ENCODE results near the gene CHCHD6.
"Not testable (repeated sequence)": the region's sequence is repeated elsewhere in the genome, so short reads cannot be mapped to it uniquely, and the experiment has no call there.

The CHCHD6 gene

GRCh38 chr3:126798521-126798920 lies 94.5 kb downstream of the CHCHD6 start:
- H3K27ac ChIP-seq (ENCODE audit: low read depth, low read length), result no peak overlapping the region

GRCh38 chr3:126799099-126799498 lies 95.1 kb downstream of the CHCHD6 start:
- no peak overlapping the region for H3K4me3 ChIP-seq (ENCODE audit: insufficient read depth, low read length, poor library complexity, severe bottlenecking)
- H3K27me3 ChIP-seq (ENCODE audit: low read length), result no peaks in the 10 kb centered on the region
- no peaks in the 10 kb centered on the region for H3K9me2 ChIP-seq (replicated peaks; ENCODE audit: insufficient read depth, low read length)
- no peak overlapping the region for H3K27ac ChIP-seq (ENCODE audit: low read depth, low read length)
- no peaks in the 10 kb centered on the region for H3K9me3 ChIP-seq (ENCODE audit: insufficient read depth, low read length)
- H3K4me2 ChIP-seq (ENCODE audit: low read depth, low read length, poor library complexity, severe bottlenecking), result no peak overlapping the region
- no peak for TF ChIP-seq CTCF (IDR thresholded peaks at IDR 0.05; ENCODE audit: insufficient read depth, low read length, poor library complexity, severe bottlenecking)
- no peak for TF ChIP-seq EZH2phosphoT487 (conservative IDR thresholded peaks at IDR 0.05; ENCODE audit: low read length)
- H3K9ac ChIP-seq (ENCODE audit: low read length), result no peak overlapping the region
- H2AFZ ChIP-seq (ENCODE audit: low read depth, low read length, severe bottlenecking), result no peak overlapping the region
- H3K36me3 ChIP-seq (ENCODE audit: low read length), result no peaks in the 10 kb centered on the region
- no peaks in the 10 kb centered on the region for H4K20me1 ChIP-seq (ENCODE audit: low read depth, low read length)
- H3F3A ChIP-seq (ENCODE audit: insufficient read depth), result no peaks in the 10 kb centered on the region
- H3K79me2 ChIP-seq (ENCODE audit: insufficient read depth, low read length), result no peaks in the 10 kb centered on the region

More at GRCh38 chr3:126798521-126798920, 94.5 kb downstream of the CHCHD6 start:
- H3K9me2 ChIP-seq (replicated peaks; ENCODE audit: insufficient read depth, low read length), result no peaks in the 10 kb centered on the region
- no peak overlapping the region for H3K4me2 ChIP-seq (ENCODE audit: low read depth, low read length, poor library complexity, severe bottlenecking)
- H3K36me3 ChIP-seq (ENCODE audit: low read length), result no peaks in the 10 kb centered on the region
- no peak overlapping the region for H3K9ac ChIP-seq (ENCODE audit: low read length)
- H4K20me1 ChIP-seq (ENCODE audit: low read depth, low read length), result no peaks in the 10 kb centered on the region
- no peaks in the 10 kb centered on the region for H3F3A ChIP-seq (ENCODE audit: insufficient read depth)
- H3K4me3 ChIP-seq (ENCODE audit: insufficient read depth, low read length, poor library complexity, severe bottlenecking), result no peak overlapping the region
- H2AFZ ChIP-seq (ENCODE audit: low read depth, low read length, severe bottlenecking), result no peak overlapping the region
- no peaks in the 10 kb centered on the region for H3K9me3 ChIP-seq (ENCODE audit: insufficient read depth, low read length)
- H3K79me2 ChIP-seq (ENCODE audit: insufficient read depth, low read length), result no peaks in the 10 kb centered on the region
- H3K27me3 ChIP-seq (ENCODE audit: low read length), result no peaks in the 10 kb centered on the region
- TF ChIP-seq EZH2phosphoT487 (conservative IDR thresholded peaks at IDR 0.05; ENCODE audit: low read length) (no peak), CTCF (IDR thresholded peaks at IDR 0.05; ENCODE audit: insufficient read depth, low read length, poor library complexity, severe bottlenecking) (no peak)

GRCh38 chr3:126801312-126801711 lies 97.3 kb downstream of the CHCHD6 start:
- not testable (repeated sequence) for H3K9me3 ChIP-seq (ENCODE audit: insufficient read depth, low read length); H3K9me2 ChIP-seq (replicated peaks; ENCODE audit: insufficient read depth, low read length); H3K79me2 ChIP-seq (ENCODE audit: insufficient read depth, low read length); H3F3A ChIP-seq (ENCODE audit: insufficient read depth); H3K4me2 ChIP-seq (ENCODE audit: low read depth, low read length, poor library complexity, severe bottlenecking); H3K9ac ChIP-seq (ENCODE audit: low read length); H4K20me1 ChIP-seq (ENCODE audit: low read depth, low read length); H2AFZ ChIP-seq (ENCODE audit: low read depth, low read length, severe bottlenecking); H3K36me3 ChIP-seq (ENCODE audit: low read length); H3K27me3 ChIP-seq (ENCODE audit: low read length); H3K27ac ChIP-seq (ENCODE audit: low read depth, low read length); H3K4me3 ChIP-seq (ENCODE audit: insufficient read depth, low read length, poor library complexity, severe bottlenecking)

GRCh38 chr3:126807795-126808194 lies 103.8 kb downstream of the CHCHD6 start:
- Histone ChIP-seq H3F3A (ENCODE audit: insufficient read depth) (no peaks in the 10 kb centered on the region), H2AFZ (ENCODE audit: low read depth, low read length, severe bottlenecking) (no peak overlapping the region), H4K20me1 (ENCODE audit: low read depth, low read length) (no peaks in the 10 kb centered on the region), H3K27ac (ENCODE audit: low read depth, low read length) (no peak overlapping the region), H3K79me2 (ENCODE audit: insufficient read depth, low read length) (no peaks in the 10 kb centered on the region), H3K27me3 (ENCODE audit: low read length) (no peaks in the 10 kb centered on the region), H3K4me3 (ENCODE audit: insufficient read depth, low read length, poor library complexity, severe bottlenecking) (no peak overlapping the region), H3K36me3 (ENCODE audit: low read length) (no peaks in the 10 kb centered on the region), H3K9ac (ENCODE audit: low read length) (no peak overlapping the region), H3K9me3 (ENCODE audit: insufficient read depth, low read length) (no peaks in the 10 kb centered on the region), H3K9me2 (replicated peaks; ENCODE audit: insufficient read depth, low read length) (no peaks in the 10 kb centered on the region), H3K4me2 (ENCODE audit: low read depth, low read length, poor library complexity, severe bottlenecking) (no peak overlapping the region)
- TF ChIP-seq CTCF (IDR thresholded peaks at IDR 0.05; ENCODE audit: insufficient read depth, low read length, poor library complexity, severe bottlenecking) (no peak), EZH2phosphoT487 (conservative IDR thresholded peaks at IDR 0.05; ENCODE audit: low read length) (no peak)
